ENCODE measurements around the gene C4orf54.

DNA sequence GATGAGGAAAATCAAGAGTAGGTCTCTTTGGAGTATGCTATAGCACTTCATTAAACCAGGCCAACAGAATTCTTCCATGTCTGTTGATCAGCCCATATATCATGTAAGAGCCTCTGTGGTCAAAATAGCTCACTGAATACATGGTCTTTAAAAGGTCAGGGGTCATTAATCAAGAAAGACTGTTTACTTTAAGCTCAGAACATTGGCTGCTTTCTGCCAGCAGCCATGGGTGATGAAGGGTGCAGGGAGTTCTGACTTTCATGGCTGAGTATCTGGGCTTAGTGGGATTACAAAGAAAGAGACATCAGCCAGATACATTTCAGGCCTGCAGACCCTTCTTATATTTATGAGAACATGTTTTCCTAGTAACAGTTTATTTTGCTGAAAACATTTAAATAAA, 7.1 kb upstream of the C4orf54 start:
- TF ChIP-seq, protein P1, sequence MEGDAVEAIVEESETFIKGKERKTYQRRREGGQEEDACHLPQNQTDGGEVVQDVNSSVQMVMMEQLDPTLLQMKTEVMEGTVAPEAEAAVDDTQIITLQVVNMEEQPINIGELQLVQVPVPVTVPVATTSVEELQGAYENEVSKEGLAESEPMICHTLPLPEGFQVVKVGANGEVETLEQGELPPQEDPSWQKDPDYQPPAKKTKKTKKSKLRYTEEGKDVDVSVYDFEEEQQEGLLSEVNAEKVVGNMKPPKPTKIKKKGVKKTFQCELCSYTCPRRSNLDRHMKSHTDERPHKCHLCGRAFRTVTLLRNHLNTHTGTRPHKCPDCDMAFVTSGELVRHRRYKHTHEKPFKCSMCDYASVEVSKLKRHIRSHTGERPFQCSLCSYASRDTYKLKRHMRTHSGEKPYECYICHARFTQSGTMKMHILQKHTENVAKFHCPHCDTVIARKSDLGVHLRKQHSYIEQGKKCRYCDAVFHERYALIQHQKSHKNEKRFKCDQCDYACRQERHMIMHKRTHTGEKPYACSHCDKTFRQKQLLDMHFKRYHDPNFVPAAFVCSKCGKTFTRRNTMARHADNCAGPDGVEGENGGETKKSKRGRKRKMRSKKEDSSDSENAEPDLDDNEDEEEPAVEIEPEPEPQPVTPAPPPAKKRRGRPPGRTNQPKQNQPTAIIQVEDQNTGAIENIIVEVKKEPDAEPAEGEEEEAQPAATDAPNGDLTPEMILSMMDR (conservative IDR thresholded peaks at IDR 0.05 in 1 of 2, IDR thresholded peaks at IDR 0.05 in 1 of 2; ENCODE audit: extremely low read depth in 1 of 2, insufficient read depth in 1 of 2, low read depth in 1 of 2, low read length in 2 of 2), result no peak
- no peak for TF ChIP-seq EZH2 (IDR thresholded peaks at IDR 0.05; ENCODE audit: borderline replicate concordance, low read length)
